GM18508 (cell line): ENCODE results near the gene GPSM3.
"Not testable (repeated sequence)": the region's sequence is repeated elsewhere in the genome, so short reads cannot be mapped to it uniquely, and the experiment has no call there.

Experiments
- ATAC-seq: cut with Tn5 transposase; IDR thresholded peaks from one replicate; pipeline ENCODE4 v1.9.1; 2021; ENCODE audit warnings: moderate number of reproducible peaks; ENCODE audit not compliant: insufficient read depth, unreplicated experiment

The GPSM3 gene

DNA sequence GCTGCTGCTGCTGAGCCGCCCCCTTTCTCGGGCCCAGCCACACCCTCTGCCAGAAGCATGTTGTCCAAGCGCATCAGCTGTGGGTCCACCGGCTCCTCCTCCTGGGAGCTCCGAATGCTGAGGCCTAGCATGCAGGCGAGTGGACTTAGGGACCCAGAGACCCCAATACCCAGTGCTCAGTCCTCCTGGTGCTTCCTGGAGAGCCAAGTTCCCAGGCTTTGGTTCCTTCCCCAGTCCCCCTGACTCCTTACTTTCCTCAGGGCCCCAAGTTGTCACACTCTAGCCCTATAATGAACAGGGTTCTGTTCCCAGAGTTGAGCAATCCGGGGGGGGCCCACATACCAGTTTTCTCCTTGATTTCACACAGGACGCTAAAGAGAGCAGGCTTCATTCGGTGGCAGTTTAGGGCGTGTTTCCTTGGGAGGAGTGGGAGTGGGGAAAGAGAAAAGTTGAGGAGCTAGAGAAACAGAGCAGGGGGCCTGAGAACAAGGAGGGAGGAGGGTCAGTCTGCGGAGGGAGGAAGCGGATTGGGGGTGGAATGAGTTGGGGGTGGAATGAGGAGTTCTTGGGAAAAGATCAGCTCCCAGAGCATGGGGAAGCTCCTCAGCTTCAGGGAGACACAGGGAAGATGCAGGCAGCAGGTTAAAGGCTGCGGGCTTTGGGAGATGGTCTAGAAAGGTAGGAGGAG, 3.9 kb downstream of the GPSM3 start:
- no peak for ATAC-seq

DNA sequence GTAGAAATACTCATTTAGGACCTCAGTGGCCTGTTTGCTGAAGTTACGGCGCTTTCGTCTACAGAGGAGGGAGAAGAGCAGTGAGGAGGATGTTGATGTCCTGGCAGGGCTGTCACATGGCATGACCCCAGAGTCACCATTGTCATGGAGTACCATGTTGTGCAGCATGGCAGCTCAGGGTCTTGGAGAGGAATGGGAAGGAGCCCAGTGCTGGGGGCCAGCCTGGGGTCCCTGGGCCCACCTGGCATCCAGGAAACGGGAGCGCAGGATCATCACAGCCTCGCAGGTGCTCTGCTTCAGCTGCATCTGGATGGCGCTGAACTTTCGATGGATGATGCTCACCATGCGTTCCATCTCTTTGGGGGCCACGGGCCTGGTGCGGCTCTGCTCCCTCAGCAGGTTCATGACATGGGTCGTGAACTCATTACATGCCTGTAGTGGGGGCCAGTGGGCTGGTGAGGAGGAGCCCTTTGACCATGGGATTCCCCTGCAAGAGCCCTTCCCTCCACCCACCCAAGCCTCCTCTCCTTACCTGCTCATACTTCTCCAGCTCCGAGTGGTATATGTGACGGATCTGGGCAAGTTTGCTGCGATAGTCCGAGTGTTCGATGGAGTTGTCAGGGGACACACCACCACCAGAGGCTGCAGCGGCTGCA, 4.6 kb downstream of the GPSM3 start:
- ATAC-seq, result not testable (repeated sequence)

DNA sequence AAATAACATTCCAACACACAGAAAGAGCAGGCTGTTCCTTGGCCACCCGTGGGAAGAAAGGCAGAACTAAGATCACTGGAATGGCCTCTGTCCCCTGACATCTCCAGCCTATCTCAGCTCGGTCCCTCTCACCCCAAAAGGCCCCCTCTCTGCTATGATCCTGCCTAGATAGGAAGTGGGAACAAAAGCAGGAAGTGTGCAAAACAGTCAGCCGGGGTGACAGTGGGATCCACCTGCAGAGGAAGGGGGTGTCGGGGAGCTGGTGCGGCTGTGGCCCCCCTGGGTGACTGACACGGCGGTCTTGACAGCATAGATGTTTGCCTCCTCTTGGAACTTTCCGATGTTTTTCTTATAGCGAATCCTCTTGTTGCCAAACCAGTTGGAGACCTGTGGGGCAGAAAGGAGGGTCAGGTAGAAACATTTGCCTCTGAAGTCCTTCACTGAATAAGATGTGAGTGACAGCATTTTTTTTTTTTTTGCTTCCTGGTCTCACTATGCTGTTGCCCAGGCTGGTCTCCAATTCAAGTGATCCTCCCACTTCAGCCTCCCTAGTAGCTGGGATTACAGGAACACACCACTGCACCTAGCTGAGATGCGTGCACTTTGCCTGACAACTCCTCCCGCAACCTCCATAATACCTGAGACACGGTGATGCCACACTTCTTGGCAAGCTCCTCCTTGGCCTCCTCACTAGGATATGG, 5.3 kb downstream of the GPSM3 start:
- ATAC-seq, result no peak

DNA sequence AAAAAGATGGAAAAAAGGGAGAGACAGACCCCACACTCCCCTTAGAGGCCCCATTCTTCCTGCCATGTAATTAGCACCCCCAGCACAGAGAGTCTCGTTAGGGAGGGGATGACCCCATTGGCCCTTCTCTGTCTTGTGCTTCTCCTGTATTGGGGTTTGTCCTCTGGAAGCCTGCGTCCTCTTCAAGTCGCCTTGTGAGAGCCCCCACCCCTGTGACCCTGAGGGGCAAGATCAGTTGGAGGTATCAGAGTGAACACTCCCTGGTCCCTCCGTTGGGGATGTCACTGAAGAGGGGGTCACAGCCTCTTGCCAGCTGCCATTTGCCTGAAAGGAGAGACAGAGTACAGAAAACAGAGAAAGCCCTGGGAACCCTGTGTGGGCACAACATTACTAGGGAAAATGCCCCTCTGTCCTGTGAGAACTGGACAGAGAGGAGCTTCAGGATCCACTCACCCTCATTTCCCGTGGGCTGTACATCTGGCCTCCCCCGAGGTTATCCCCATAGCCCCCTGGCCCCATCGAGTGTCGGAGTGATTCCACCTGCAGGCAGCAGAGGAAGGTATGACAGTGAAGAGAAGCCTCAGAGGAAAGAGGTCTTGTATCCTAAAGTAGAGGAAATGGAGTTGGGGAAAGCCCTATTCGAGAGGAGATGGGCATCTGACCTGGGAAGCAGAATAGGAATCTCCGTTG, 6.1 kb downstream of the GPSM3 start:
- ATAC-seq, result not testable (repeated sequence)

DNA sequence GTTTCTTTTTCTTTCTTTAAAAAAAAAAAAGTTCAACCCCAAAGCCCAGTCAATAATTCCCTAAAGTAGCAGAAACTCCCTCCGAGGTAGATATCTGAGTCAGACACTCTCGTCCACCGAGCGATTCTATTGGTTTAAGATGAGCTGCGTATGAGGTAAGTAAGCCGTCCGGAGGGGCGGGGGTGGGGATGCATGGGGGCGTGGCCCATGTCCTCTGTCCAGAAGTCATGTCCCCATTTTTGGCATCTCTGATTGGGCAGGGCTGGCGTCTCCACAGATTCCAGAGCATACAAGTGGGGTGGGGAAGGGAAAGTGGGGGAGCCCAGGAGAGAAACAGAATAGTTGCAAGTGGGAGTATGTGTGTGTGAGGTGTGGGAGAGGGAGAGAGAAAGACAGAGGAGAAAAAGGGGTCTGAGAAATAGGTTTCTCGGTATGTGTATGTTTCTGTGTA, 6.7 kb downstream of the GPSM3 start:
- not testable (repeated sequence) for ATAC-seq

DNA sequence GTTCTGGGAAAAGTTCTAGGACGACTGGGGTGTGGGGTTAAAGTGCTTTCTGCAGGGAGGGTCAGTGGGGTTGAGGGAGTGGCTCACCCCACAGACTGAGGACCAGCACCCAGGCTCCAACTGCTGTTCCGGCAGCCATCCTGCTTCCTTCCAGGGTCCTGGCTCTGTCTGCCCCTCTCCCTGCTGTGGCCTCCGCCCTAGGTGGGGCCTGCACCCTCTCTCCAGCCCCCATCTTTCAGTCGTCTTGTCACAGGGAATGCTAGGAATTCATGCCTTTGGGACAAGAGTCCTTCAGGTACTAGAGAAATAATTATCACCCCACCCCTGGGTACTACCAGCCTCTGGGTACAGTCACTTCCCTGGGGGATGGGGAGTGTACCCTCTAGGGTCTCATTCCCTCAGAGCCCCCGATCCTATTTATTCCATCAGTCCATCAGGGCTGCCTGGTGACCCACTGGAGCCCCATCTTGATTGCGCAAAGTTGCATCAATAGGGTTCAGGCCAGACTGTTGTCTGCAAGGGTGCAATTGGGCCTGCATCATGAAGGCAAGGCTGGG, 8.3 kb downstream of the GPSM3 start, which contains the start of gene AGER:
AGER (minus strand) TSS at position 170 of the 557 bp plus-strand sequence; CDS start at position 139, 31 bp downstream.
- ATAC-seq, result no peak

DNA sequence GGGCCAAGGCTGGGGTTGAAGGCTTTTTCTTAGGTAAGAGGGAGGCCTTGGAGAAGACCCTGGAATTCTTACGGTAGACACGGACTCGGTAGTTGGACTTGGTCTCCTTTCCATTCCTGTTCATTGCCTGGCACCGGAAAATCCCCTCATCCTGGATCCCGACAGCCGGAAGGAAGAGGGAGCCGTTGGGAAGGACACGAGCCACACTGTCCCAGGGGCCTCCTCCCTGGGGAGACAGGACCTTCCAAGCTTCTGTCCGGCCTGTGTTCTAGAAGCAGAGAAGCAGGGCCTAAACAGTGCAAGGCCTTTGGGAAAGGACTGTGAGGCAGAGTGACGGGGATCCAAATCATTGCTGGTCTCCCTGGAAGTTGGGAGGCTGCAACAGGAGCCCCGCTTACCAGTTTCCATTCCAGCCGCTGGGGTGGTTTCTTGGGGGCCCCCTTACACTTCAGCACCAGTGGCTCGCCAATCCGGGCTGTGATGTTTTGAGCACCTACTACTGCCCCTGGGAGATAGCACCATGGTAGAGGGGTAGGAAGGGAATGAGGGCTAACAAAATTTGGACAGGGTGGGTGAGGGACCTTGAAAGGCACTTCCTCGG, 8.9 kb downstream of the GPSM3 start:
- ATAC-seq, result no peak

DNA sequence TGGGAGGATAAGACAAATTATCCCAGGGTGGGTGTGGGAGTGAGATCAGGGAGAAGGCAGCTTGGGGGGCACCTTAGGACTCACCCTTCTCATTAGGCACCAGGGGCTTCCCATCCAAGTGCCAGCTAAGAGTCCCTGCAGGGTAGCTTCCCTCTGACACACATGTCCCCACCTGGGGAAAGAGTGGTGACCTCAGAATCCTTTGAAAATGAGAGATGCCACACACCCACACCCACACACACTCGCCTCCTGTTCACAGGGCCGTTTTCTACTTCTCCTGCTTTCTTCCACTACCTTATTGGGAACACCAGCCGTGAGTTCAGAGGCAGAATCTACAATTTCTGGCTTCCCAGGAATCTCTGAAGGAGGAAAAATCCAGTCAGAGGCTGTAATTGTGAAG, 9.4 kb downstream of the GPSM3 start:
- ATAC-seq, result no peak

DNA sequence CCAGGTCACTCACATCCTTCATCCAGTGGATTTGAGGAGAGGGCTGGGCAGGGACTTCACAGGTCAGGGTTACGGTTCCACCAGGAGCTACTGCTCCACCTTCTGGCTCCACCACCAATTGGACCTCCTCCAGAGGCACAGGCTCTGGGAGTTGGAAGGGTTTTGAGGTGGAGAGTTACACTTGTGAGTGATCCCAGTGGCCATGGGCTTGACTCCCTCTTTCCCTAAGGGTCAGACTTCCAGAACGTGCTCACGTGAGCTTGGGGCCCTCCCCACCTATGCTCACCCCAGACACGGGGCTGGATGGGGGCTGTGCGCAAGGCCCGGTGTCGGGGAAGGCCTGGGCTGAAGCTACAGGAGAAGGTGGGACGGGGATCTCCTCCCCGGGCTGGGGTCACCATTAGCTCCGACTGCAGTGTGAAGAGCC, 9.9 kb downstream of the GPSM3 start:
- ATAC-seq, result no peak

DNA sequence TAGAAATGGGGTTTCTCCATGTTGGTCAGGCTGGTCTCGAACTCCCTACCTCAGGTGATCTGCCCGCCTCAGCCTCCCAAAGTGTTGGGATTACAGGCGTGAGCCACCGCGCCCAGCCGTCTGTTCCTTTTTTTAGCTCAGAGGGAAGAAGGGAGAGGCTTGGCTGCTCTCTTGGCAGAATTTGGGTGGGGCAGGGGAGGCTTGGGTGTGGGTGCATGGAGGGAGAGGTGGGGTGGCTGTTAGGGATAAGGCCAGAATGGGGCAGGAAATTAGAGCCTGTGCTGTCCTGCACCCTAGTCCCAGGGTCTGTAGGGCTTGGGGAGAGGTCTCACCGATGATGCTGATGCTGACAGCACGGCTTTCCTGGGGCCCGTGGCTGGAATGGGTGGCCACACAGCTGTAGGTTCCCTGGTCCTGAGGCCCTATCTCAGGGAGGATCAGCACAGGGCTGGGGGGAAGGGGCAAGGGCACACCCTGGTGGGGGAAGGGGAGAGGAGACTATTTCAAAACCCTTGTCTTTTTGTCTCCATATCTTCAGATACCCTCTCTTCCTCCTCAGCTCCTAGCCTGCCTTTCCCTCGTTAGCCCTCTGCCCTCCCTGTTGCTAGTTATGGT, 10.4 kb downstream of the GPSM3 start:
- no peak for ATAC-seq

DNA sequence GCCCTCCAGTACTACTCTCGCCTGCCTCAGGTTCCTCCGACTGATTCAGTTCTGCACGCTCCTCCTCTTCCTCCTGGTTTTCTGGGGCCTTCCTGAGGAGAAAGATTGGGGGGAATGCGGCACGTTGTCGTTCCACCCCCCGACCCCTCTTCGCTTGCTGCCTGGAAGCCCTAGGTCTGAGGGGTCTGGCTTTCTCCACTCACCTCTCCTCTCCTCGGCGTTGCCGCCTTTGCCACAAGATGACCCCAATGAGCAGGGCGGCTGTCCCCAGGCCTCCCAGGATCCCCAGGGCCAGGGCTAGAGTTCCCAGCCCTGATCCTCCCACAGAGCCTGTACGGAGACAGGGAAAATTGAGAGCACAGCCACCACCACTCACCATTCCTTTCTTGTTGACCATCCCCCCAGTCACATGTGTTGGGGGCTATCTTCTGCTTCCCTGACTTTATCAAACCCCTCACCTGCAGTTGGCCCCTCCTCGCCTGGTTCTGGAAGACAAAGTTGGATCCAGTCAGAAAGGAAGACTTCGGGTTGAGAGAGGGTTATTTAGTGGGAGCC, 11.2 kb downstream of the GPSM3 start:
- no peak for ATAC-seq

DNA sequence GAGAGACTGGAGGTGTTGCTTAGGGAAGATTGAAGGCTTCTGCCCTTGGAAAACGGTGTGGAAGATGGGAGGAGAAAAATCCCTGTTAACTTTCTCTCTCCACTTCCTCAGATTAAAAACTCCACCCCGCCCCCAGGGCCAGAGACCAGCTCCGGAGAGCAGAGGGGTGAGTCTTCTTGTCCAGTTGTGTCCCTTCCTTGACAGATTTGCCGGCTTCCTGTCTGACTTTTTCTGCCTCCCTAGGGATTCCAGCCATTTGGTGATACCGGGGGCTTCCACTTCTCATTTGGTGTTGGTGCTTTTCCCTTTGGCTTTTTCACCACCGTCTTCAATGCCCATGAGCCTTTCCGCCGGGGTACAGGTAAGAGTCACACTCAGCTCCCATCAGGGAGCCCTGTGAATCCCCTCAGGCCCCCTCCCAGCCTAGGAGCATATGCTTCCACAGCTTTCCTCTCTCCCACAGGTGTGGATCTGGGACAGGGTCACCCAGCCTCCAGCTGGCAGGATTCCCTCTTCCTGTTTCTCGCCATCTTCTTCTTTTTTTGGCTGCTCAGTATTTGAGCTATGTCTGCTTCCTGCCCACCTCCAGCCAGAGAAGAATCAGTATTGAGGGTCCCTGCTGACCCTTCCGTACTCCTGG, 12.6 kb downstream of the GPSM3 start:
- ATAC-seq, result no peak

DNA sequence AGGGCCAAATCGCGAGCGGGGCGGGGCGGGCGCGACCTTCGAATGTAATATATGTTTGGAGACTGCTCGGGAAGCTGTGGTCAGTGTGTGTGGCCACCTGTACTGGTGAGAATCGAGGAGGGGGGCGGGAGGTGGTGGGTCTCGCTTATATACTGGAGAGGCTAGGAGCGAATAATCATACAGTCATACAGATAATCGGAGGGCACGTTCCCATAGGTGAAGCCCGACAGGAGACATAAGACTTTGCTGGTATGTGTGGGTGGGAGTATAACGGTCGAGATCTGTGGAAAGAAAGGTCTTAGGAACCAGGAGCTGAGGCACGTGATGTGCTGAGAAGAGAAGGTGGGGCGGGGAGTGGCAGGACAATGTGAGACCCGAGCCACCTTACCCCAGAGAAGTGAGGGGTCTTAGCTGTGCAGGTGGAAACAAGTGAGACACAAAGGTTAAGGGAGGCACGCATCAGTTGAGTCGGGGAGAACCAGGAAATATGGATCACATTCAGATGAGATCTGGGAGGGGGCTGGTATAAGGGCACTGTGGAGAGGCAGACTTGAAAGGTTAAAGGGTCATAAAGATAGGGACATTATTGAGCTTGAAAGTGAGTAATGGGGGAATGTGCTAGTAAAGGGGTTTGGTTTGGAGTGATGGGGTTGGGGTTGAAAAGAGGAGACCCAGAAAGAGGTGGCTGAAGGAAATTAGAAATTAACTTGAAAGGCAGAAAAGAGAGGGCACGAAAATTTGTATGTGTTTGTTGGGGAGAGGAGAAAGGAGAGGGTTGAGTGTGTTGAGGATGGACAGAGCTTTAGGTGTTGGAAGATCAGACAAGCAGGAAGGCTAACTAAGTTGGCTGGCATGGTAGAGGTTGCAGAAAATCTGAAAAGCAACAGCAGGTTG, 13.6 kb downstream of the GPSM3 start:
- ATAC-seq, result no peak

DNA sequence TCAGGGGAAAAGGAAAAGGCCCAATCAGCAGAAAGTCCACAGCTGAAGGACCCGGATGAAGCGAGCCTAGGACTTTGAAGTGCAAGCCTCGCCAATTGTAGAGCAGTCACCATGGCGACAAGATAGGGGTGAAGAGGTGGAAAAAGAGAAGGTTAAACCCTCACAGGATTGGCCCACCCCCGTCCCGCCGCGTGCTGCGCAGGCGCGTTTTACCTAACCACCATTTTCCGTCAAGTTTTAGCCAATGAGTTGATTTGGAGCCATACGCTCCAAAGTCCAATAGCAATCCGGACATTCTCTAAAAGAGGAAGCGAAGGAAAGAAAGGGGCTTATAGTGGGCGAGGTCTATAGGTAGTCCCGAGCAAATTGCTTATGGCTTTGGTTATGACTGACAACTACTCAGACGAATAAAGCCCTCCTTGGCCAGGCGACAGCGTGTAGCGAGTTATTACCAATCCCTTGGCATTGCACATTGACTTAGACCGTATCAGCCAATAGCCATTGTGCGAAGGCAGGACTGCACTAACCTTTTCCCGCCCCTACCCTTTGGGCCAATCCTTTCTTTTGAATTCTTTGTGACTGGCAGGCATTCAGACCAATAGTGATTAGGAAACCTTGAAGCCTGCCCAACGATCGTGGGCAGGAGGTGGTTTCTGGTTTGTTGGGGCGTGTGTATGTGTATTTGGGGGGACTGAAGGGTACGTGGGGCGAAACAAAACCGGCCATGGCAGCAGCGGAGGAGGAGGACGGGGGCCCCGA, 14.5 kb downstream of the GPSM3 start, which contains the start of gene RNF5:
RNF5 (plus strand) TSS at position 618 of the 759 bp plus-strand sequence; CDS start at position 725, 107 bp downstream.
- ATAC-seq, result peak; percentile 83

DNA sequence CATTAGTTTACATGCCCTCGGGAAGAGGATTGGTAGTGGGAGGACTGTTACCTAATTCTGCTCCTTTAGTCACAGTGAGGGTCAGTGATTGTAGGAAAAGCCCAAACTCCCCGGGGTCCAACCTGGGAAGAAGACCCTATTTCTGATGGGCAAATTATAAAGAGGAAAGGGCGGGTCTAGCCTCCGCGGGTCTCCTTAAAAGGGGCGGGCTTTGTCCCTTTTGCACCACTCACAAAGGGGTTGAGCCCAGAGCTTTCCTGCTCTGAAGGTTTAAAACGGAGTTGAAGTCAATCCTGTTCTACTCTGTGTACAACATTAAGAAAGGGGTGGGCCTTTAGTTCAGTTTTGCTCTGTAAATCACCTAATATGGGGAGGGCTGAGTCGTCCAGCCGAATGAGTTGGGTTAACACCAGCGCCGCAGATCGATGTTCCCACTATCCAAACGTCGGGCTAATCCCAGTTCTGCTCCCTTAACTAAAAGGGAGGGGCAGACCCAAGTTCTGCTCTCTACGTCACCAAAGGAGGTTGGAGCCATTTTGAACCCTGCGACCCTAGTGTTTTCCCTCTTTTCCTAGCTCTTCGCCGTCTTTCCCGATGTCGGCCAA, 15.2 kb downstream of the GPSM3 start:
- ATAC-seq, result no peak

DNA sequence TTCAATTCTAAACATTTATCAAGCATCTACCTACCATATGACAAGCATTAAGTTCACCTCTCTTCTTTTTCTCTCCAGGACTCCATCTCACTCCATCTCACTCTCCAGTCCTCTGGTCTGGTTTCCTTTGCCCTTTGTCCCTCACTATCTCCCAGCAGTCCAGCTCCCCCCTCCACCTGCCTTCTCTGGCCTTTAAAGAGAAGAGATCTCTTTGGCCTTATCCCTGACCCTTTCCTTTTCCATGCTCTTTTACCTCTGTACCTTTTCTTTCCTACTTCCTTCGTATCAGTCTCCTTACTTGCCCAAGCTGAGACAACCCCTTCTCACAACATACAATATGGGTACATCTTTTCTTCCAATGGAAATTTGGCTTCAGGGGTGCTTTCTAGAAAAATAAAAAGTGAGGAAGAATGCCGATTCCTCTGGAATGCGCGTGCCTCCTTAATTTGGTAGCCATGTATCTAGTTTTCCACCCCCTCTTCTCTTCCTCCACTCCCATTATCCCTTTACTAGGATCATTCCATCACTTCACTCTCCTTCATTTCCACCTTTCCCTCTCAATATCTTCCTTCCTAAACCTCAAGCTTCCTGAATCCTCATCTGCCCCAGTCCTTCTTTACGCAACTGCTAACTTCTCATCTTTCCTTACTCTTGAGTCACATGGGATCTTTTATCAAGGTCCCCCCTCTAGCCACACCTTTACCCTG, 15.8 kb downstream of the GPSM3 start:
- no peak for ATAC-seq
